NB4 (cell line): ENCODE results near the gene ZBTB33.

Experiments
- POLR2A ChIP-seq: IDR thresholded peaks from 2 replicates; pipeline ENCODE4 v1.6.1; 2011; ENCODE audit warnings: mild to moderate bottlenecking; ENCODE audit not compliant: insufficient read length; ENCODE audit errors: extremely low read depth
- TF ChIP-seq, protein P1 (sequence below): IDR thresholded peaks from one replicate; pipeline ENCODE4 v1.5.1; 2012; ENCODE audit warnings: low read depth, low read length
- TF ChIP-seq, protein P2 (sequence below): IDR thresholded peaks from 2 replicates; pipeline ENCODE4 v1.6.1; 2011; ENCODE audit warnings: low read depth, low read length

DNA sequence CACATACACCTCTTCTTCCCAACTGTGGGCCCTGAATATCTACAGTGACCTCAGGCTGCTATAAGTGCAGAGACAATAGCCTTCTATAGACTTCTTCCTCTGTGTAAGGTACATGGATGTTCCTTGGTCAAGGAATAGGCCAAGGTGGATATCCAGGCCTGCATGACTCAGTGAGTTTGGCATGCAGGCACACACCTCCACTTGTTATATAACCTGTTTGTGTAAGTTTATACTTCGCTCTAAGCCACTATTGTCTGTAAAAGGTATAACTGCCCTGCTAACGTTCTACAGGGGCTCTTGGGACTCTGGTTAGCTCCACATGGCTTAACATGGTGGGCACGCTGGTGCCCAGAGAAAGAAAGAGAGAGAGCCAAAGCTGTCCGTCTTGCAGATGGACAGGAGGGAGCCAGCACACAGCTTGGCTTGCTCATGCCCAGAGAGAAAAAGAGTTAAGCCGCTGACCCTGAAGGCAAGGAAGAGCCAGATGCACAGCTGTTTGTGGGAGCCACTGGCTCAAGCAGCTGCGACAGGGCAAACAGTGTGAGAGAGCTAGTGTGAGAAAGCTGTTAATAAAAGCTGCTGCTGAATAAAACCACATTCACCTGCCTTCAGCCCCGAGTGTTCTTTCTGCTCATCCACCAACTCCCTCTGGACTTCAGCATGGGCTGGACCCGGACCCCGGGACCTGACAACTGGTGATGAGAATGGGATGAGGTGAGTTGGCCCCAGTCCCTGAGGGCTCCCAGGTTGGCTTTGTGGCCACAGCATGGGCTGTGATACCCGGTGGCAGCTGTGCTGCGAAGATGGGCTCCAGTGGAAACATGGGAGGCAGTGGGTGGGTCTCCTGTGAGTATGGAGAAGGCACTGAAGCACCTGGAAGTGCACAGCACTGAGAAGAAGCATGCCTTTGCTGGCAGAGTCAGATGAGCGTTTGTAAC lies 44.5 kb upstream of the ZBTB33 start:
- TF ChIP-seq, protein P1, sequence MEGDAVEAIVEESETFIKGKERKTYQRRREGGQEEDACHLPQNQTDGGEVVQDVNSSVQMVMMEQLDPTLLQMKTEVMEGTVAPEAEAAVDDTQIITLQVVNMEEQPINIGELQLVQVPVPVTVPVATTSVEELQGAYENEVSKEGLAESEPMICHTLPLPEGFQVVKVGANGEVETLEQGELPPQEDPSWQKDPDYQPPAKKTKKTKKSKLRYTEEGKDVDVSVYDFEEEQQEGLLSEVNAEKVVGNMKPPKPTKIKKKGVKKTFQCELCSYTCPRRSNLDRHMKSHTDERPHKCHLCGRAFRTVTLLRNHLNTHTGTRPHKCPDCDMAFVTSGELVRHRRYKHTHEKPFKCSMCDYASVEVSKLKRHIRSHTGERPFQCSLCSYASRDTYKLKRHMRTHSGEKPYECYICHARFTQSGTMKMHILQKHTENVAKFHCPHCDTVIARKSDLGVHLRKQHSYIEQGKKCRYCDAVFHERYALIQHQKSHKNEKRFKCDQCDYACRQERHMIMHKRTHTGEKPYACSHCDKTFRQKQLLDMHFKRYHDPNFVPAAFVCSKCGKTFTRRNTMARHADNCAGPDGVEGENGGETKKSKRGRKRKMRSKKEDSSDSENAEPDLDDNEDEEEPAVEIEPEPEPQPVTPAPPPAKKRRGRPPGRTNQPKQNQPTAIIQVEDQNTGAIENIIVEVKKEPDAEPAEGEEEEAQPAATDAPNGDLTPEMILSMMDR, result no peak
- TF ChIP-seq, protein P2, sequence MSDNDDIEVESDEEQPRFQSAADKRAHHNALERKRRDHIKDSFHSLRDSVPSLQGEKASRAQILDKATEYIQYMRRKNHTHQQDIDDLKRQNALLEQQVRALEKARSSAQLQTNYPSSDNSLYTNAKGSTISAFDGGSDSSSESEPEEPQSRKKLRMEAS, result no peak
- no peak for TF ChIP-seq POLR2A
